Psoas muscle (tissue), 8 donors: ENCODE results near the gene RPL37. TPM values are rescaled to one million over a fixed set of nuclear protein-coding genes. Genes with fewer than 3 reads are reported as not detected.

Source experiments
- ATAC-seq, 4 donors: fragments of 200-7000 bp; cut with Tn5 transposase; one replicate each; pipeline ENCODE4 v1.9.1; 2020; ENCODE audit warnings: moderate library complexity in 3 of 4, mild to moderate bottlenecking in 2 of 4
- DNase-seq, 2 donors: peaks; one replicate each; pipeline ENCODE4 v3.0.0-alpha.2; 2020
- H3K27ac ChIP-seq: fragments of 200-600 bp; one replicate; pipeline ENCODE4 v1.8.0; 2022
- H3K27me3 ChIP-seq, 3 donors: fragments of 200-600 bp in 1 of 3; one replicate each; pipeline versions ENCODE4 v1.6.1 to v1.8.0; 2013 to 2022; ENCODE audit warnings: low read length in 2 of 3, mild to moderate bottlenecking in 2 of 3, moderate library complexity in 1 of 3; ENCODE audit not compliant: insufficient read depth in 3 of 3
- H3K36me3 ChIP-seq, 2 donors: fragments of 200-600 bp in 1 of 2; one replicate each; pipeline versions ENCODE4 v1.6.1 to v1.8.0; 2013 to 2022; ENCODE audit warnings: low read depth in 1 of 2, mild to moderate bottlenecking in 1 of 2, moderate library complexity in 1 of 2; ENCODE audit not compliant: insufficient read depth in 1 of 2
- H3K4me1 ChIP-seq: fragments of 200-600 bp; one replicate; pipeline ENCODE4 v1.8.0; 2022
- H3K4me3 ChIP-seq: fragments of 200-600 bp; one replicate; pipeline ENCODE4 v1.8.0; 2022; ENCODE audit warnings: mild to moderate bottlenecking
- H3K9me3 ChIP-seq: fragments of 200-600 bp; one replicate; pipeline ENCODE4 v1.8.0; 2022
- WGBS, 3 donors: extraction: QIAGEN DNeasy Blood & Tissue Kit; methylation state at CpG; one replicate each; pipeline versions ENCODE4 v1.1.6 to v1.1.7; 2013; 5-methylcytosine and 5-hydroxymethylcytosine counted together
- intact Hi-C, 2 donors: fragments of 100-400 bp; cut with DNase I; formaldehyde crosslinking; loops; one replicate each; pipeline versions ENCODE4 v1.11.0 to v1.14.2; 2022
- polyA plus RNA-seq, 3 donors: library from polyadenylated mRNA; stranded (reverse); fragments of 200-250 nt; gene quantifications; one replicate each; pipeline ENCODE4 v1.2.3, GENCODE V29; 2013
- total RNA-seq, 4 donors: library from RNA; stranded (reverse); fragmentation: NEBNext Ultra II Directional in 2 of 4; extraction: Animal tissue kit (Norgen Biotek cat#: 25700) in 2 of 4; gene quantifications; one replicate each; pipeline versions ENCODE4 v1.2.1 to v1.2.4, GENCODE V29; 2021 to 2023
- TF ChIP-seq, protein P1 (sequence below): fragments of 200-600 bp; IDR thresholded peaks from one replicate; pipeline ENCODE4 v1.8.0; 2022; ENCODE audit warnings: antibody characterized with exemption
- donor health status: healthy with polysubstance abuse.
- donor health status: DM: no; HTN: no; CAD: no; lungs with moderate emphysema.
- donor health status: Bipolar disorder and iron deficiency.
- donor health status: healthy.
- donor health status: DM: yes; HTN: yes; CAD: no.
- donor health status: DM: no; HTN: no; CAD: no.
- donor health status: DM: no; HTN: no; CAD: no.
- donor health status: DM: yes; HTN: yes; CAD: no.

The RPL37 gene
- total and polyA plus RNA-seq, 7 donors = 737 to 2,293 (median 991) TPM

DNA sequence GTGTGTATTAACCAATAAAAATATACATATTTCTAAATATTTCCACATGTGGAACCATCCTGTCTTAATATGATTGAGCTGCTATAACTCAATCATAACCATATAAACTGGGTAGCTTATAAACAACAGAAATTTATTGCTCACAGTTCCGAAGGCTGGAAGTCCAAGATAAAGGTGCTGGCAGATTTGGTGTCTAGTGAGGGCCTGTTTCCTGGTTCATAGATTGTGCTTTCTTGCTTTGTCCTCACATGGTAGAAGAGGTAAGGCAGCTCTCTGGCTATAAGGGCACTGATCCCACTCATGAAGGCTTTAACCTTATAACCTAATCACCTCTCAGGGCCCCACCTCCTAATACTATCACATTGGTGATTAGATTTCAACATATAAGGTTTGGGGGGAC is 22.9 kb downstream of the RPL37 start:
- Histone ChIP-seq H3K4me3 (no peak overlapping the region), H3K27ac (no peak overlapping the region), H3K36me3 (no peaks in the 10 kb centered on the region), H3K9me3 (no peaks in the 10 kb centered on the region), H3K4me1 (no peaks in the 10 kb centered on the region), H3K27me3 (no peaks in the 10 kb centered on the region)
- ATAC-seq (no peak), DNase-seq (no peak)
- TF ChIP-seq, protein P1, sequence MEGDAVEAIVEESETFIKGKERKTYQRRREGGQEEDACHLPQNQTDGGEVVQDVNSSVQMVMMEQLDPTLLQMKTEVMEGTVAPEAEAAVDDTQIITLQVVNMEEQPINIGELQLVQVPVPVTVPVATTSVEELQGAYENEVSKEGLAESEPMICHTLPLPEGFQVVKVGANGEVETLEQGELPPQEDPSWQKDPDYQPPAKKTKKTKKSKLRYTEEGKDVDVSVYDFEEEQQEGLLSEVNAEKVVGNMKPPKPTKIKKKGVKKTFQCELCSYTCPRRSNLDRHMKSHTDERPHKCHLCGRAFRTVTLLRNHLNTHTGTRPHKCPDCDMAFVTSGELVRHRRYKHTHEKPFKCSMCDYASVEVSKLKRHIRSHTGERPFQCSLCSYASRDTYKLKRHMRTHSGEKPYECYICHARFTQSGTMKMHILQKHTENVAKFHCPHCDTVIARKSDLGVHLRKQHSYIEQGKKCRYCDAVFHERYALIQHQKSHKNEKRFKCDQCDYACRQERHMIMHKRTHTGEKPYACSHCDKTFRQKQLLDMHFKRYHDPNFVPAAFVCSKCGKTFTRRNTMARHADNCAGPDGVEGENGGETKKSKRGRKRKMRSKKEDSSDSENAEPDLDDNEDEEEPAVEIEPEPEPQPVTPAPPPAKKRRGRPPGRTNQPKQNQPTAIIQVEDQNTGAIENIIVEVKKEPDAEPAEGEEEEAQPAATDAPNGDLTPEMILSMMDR = no peak
- intact Hi-C loops = no loop called here
- 0 to 61% (median 43%) methylated on average over 1 of the region's 1 CpG for WGBS, 3 donors

DNA sequence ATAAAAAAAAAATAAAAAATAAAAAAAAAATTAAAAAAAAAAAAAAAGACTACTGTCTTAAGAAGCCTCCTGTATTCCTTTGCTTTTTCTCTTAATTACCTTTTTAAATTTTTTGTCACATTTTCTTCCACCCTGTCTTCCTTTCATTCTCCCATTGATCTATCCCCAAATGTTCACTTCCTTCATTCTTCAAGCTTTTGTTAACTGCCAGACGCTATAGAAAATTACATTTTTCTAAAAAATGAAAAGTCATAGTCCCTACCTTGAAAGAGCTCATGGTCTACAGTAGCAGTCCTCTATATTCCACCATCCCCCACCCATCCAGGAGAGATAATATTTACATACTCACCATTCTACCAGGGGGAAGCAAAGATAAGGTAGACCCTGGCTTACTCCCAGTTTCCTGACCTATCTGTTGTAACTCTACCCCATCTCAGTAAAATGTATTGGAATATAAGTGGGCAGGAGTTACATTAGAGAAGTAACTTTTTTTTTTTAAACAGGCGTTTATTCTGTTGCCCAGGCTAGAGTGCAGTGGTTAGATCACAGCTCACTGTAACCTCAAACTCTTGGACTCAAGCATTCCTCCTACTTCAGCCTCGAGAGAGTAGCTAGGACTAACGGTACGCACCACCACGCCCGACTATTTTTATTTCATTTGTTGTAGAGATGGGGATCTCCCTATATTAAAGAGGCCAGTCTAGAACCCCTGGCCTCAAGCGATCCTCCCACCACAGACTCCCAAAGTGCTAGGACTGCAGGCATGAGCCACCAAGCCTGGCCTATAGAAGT is 33.1 kb downstream of the RPL37 start:
- ATAC-seq (no peak), DNase-seq (no peak)
- Histone ChIP-seq H3K36me3 (no peaks in the 10 kb centered on the region), H3K9me3 (no peaks in the 10 kb centered on the region), H3K27me3 (no peaks in the 10 kb centered on the region), H3K4me1 (peaks cover 3% of the 10 kb centered on the region), H3K27ac (no peak overlapping the region), H3K4me3 (no peak overlapping the region)
- intact Hi-C loops = no loop called here
- 87 to 90% (median 87%) methylated on average over 8 of the region's 8 CpGs for WGBS, 3 donors
- TF ChIP-seq, protein P1 = no peak

DNA sequence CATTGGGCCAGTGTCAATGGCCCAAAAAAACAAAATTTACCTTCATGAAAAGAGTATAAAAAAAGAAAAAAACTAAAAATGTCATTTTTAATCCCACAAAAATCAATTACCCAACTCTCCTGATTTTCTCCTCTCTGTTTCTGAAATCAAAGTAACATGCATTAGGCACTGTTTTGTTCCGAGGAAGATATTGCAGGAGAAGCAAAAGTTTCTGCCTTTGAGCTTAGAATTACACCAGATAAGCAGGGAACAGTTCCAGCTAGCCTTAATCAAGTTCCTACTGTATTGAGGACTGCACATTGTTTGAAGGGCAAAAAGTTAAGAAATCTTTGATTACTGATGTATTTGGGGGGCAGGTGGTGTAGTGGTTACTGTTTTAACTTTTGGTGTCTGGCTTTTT is 35.8 kb downstream of the RPL37 start:
- DNase-seq (no peak), ATAC-seq (no peak)
- Histone ChIP-seq H3K4me3 (peak overlapping the region; percentile 89), H3K27me3 (no peaks in the 10 kb centered on the region), H3K36me3 (no peaks in the 10 kb centered on the region), H3K9me3 (no peaks in the 10 kb centered on the region), H3K4me1 (peaks cover 12% of the 10 kb centered on the region), H3K27ac (no peak overlapping the region)
- WGBS, 3 donors = 0 to 33% (median 3%) methylated on average over 1 of the region's 1 CpG
- intact Hi-C loops = no loop called here
- TF ChIP-seq, protein P1 = no peak

DNA sequence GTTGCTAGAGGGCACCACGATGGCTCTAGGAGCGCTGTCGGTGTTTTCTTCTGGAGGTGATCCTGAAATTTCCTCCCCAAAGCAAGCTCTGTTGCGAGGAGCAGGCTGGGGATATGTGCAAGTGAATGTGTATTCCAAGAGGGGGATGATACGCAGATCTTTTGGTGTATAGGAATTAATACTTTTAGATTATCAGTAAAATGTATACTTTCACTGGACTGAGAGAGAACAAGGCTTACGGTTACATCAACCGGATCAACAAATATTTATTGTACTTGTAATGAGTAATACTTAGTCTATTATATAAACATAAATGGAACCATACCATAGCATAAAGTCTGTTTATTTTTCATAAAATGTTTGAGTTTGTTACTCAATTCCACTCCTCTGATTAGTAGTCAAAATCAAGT is 36.2 kb downstream of the RPL37 start:
- no peaks in the 10 kb centered on the region for H3K27me3 ChIP-seq
- intact Hi-C loops = no loop called here
- H3K4me3 ChIP-seq = peak overlapping the region; percentile 89
- H3K27ac ChIP-seq = peak overlapping the region; percentile 79
- DNase-seq = no peak
- no peaks in the 10 kb centered on the region for H3K9me3 ChIP-seq
- H3K4me1 ChIP-seq = peaks cover 12% of the 10 kb centered on the region
- H3K36me3 ChIP-seq = no peaks in the 10 kb centered on the region
- TF ChIP-seq, protein P1 = no peak
- peak in 1 of 4 donors; percentile 36 for ATAC-seq
- WGBS, 3 donors = 4 to 9% (median 4%) methylated on average over 7 of the region's 7 CpGs
